Esophagus squamous epithelium (tissue), 5 donors: ENCODE results near the gene PDP2. TPM values are rescaled to one million over a fixed set of nuclear protein-coding genes. Genes with fewer than 3 reads are reported as not detected.

ENCODE experiments used
- DNase-seq: peaks from one replicate; lab custom pipeline; 2025; lab: John Stamatoyannopoulos, UW
- H3K27ac ChIP-seq, 4 donors: fragments of 200-600 bp; sonication (generic); one replicate each; pipeline ENCODE4 v1.5.1; 2016 to 2019; ENCODE audit warnings: mild to moderate bottlenecking in 1 of 4
- H3K27me3 ChIP-seq, 4 donors: fragments of 200-600 bp; sonication (generic); 1 replicate in 3 of 4; 2 replicates in 1 of 4; pipeline versions ENCODE4 v1.5.1 to v1.6.0; 2017 to 2021; ENCODE audit warnings: antibody characterized with exemption in 1 of 4
- H3K36me3 ChIP-seq, 3 donors: fragments of 200-600 bp; sonication (generic); one replicate each; pipeline ENCODE4 v1.5.1; 2016 to 2019
- H3K4me1 ChIP-seq, 3 donors: fragments of 200-600 bp; sonication (generic); one replicate each; pipeline ENCODE4 v1.5.1; 2017 to 2019
- H3K4me3 ChIP-seq, 4 donors: fragments of 200-600 bp; sonication (generic); 1 replicate in 3 of 4; 2 replicates in 1 of 4; pipeline ENCODE4 v1.5.1; 2016 to 2019; ENCODE audit warnings: mild to moderate bottlenecking in 2 of 4, moderate library complexity in 1 of 4
- H3K9me3 ChIP-seq, 3 donors: fragments of 200-600 bp; sonication (generic); one replicate each; pipeline ENCODE4 v1.5.1; 2016 to 2019
- CTCF ChIP-seq, 6 experiments: fragments of 450-650 bp in 4 of 6; fragments of 200-600 bp in 2 of 6; sonication (generic) in 2 of 6; IDR thresholded peaks; one replicate each; pipeline ENCODE4 v1.5.1; 2016 to 2019; ENCODE audit warnings: antibody characterized with exemption in 6 of 6, mild to moderate bottlenecking in 4 of 6, moderate library complexity in 4 of 6
- POLR2A ChIP-seq, 4 donors: fragments of 450-650 bp; IDR thresholded peaks; one replicate each; pipeline ENCODE4 v1.6.1; 2017; ENCODE audit warnings: antibody characterized with exemption in 4 of 4, mild to moderate bottlenecking in 4 of 4, moderate library complexity in 3 of 4
- WGBS, 2 donors: methylation state at CpG; one replicate each; pipeline ENCODE4 v1.1.5; 2018; 5-methylcytosine and 5-hydroxymethylcytosine counted together
- intact Hi-C: fragments of 100-400 bp; cut with DNase I; formaldehyde crosslinking; loops from one replicate; pipeline ENCODE4 v1.15.0; 2022
- total RNA-seq, 4 donors: library from RNA; depleted of rRNA; stranded (reverse); fragments of >200 nt; gene quantifications; one replicate each; pipeline ENCODE4 v1.1.0, GENCODE V29; 2016
- donor health status: DM: yes; HTN: yes; CAD: no.

Gene PDP2
- total RNA-seq, 4 donors from 2014 or later: 4.1 to 12.9 (median 9.4) TPM

DNA sequence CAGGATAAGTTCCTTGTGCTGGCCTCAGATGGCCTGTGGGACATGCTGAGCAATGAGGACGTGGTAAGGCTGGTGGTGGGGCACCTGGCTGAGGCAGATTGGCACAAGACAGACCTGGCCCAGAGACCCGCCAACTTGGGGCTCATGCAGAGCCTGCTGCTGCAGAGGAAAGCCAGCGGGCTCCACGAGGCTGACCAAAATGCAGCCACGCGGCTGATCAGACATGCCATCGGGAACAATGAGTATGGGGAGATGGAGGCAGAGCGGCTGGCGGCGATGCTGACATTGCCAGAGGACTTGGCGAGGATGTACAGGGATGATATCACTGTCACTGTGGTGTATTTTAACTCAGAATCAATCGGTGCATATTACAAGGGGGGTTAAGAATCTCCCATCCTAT lies 5.2 kb downstream of the PDP2 start:
- WGBS, 2 donors: 86 to 88% methylated on average over 9 to 10 of the region's 12 CpGs
- Histone ChIP-seq H3K4me1 (peaks cover 0 to 29% (median 8%) of the 10 kb centered on the region in 3 donors), H3K4me3 (no peak overlapping the region), H3K27ac (no peak overlapping the region), H3K27me3 (no peaks in the 10 kb centered on the region), H3K36me3 (peaks cover 8 to 56% (median 10%) of the 10 kb centered on the region in 3 donors), H3K9me3 (no peaks in the 10 kb centered on the region)
- intact Hi-C loops: no loop called here
- TF ChIP-seq CTCF (IDR thresholded peaks at IDR 0.05): no peak
- no peak for TF ChIP-seq POLR2A (IDR thresholded peaks at IDR 0.05)
- DNase-seq: no peak

DNA sequence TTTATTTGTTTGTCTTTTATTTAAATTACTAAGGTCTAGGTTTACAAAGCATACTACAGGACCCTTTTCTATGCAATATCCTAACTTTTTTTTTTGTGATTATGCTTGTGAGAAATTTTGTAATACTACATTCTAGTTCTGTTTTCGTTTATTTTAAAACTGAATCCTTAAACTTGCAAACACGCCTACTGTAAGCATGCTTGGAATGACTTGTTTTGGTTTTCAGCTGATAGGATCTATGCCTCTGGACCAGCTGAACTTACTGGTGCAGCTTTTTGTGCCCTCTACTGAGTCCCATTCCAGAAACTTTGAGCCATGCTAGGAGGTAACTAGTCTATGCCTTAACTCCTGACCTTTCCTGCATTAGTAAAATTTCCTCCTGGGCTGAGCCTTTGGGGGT lies 6.0 kb downstream of the PDP2 start:
- Histone ChIP-seq H3K4me1 (peaks cover 0 to 22% (median 4%) of the 10 kb centered on the region in 3 donors), H3K4me3 (no peak overlapping the region), H3K9me3 (no peaks in the 10 kb centered on the region), H3K36me3 (peaks cover 8 to 59% (median 10%) of the 10 kb centered on the region in 3 donors), H3K27ac (no peak overlapping the region), H3K27me3 (no peaks in the 10 kb centered on the region)
- intact Hi-C loops: no loop called here
- TF ChIP-seq CTCF (IDR thresholded peaks at IDR 0.05) (no peak), POLR2A (IDR thresholded peaks at IDR 0.05) (no peak)
- no peak for DNase-seq
- 63 to 67% methylated on average over 2 of the region's 2 CpGs for WGBS, 2 donors

DNA sequence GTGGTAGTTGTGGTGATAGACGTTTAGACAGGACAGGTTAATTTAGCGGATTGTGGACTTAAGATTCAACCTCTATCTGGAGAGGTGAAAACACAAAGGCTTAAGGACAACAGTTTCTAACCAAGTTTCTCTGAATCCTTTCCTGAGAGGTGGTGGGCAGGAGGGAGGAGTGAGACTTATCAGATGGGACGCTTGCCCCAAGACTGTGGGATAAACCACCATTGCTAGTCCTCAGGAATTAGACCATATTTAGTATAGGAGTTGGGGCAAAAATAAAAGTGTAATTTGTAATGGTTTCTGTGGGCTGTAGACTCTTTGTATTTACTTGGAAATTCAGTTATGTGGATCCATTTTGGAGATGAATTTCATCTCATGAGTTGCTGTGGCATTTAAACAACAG lies 6.6 kb downstream of the PDP2 start:
- 81 to 83% methylated on average over 3 of the region's 3 CpGs for WGBS, 2 donors
- H3K36me3 ChIP-seq: peaks cover 8 to 62% (median 10%) of the 10 kb centered on the region in 3 donors

DNA sequence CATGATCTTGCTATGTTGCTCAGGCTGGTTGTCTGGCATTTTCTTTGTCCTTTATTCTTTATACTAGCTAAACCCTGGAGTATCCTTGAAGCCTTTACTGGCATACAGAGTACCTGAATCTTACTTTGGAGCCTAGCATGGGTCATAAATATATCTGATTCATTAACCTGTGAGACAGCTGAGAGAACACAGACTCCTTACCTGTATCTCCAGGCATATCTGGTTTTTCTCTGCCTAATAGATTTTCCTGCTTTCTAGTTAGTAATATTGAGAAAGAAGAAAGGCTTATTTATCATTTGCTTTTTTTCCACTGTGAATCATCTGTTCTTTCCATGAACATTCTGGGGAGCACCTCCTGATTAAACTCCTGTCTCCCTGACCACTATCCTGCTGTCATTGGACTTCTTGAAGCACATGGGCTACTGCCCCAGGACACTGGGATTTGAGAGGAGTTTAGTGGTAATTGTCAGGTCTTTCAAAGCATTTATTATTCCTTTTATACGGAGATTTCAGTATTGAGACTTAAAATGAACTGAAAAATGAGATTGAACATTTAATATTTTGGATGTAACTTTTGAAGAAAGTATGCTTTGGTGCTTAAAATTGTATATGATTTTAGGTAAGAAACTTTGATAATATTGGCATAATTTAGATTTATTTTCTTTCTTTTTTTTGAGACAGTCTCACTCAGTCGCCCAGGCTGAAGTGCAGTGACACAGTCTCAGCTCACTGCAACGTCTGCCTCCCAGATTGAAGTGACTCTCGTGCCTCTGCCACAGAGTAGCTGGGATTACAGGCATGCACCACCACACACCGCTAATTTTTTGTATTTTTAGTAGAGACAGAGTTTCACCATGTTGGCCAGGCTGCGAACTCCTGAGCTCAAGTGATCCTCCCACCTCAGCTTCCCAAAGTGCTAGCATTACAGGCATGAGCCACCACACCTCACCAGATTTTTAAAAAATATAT lies 8.6 kb downstream of the PDP2 start:
- Histone ChIP-seq H3K9me3 (no peaks in the 10 kb centered on the region), H3K27me3 (no peaks in the 10 kb centered on the region), H3K36me3 (peaks cover 8 to 49% (median 10%) of the 10 kb centered on the region in 3 donors), H3K4me3 (no peak overlapping the region), H3K27ac (no peak overlapping the region), H3K4me1 (peaks cover 0 to 11% (median 0%) of the 10 kb centered on the region in 3 donors)
- TF ChIP-seq POLR2A (IDR thresholded peaks at IDR 0.05) (no peak), CTCF (IDR thresholded peaks at IDR 0.05) (no peak)
- no peak for DNase-seq
- intact Hi-C loops: no loop called here
- WGBS, 2 donors: 88 to 92% methylated on average over 6 of the region's 6 CpGs

More for the DNA sequence above, 6.6 kb downstream of the PDP2 start:
- H3K4me3 ChIP-seq: no peak overlapping the region
- no peaks in the 10 kb centered on the region for H3K27me3 ChIP-seq
- intact Hi-C loops: no loop called here
- TF ChIP-seq POLR2A (IDR thresholded peaks at IDR 0.05): no peak
- no peak for TF ChIP-seq CTCF (IDR thresholded peaks at IDR 0.05)
- H3K27ac ChIP-seq: no peak overlapping the region
- no peaks in the 10 kb centered on the region for H3K9me3 ChIP-seq
- no peak for DNase-seq
- H3K4me1 ChIP-seq: peaks cover 0 to 16% (median 0%) of the 10 kb centered on the region in 3 donors

- peaks cover 7 to 42% (median 8%) of the 10 kb centered on the region in 3 donors for H3K36me3 ChIP-seq
- no peak overlapping the region for H3K4me3 ChIP-seq
- DNase-seq: no peak
- intact Hi-C loops: no loop called here
- WGBS, 2 donors: 42 to 56% methylated on average over 4 of the region's 4 CpGs
- H3K4me1 ChIP-seq: peaks cover 0 to 11% (median 0%) of the 10 kb centered on the region in 3 donors
- no peaks in the 10 kb centered on the region for H3K9me3 ChIP-seq
- no peaks in the 10 kb centered on the region for H3K27me3 ChIP-seq
- TF ChIP-seq POLR2A (IDR thresholded peaks at IDR 0.05): no peak
- H3K27ac ChIP-seq: no peak overlapping the region
These were observed 9.3 kb downstream of the PDP2 start for GRCh38 chr16:66889622-66890021.
